NCI-H82 treated with DMSO at 0.1 percent for 48 hours (cell line): ENCODE results near the gene TFAM.

ENCODE experiments used
- DNase-seq: peaks from one replicate; lab custom pipeline; 2025; ENCODE audit not compliant: unreplicated experiment; lab: John Stamatoyannopoulos, UW

The TFAM gene

DNA sequence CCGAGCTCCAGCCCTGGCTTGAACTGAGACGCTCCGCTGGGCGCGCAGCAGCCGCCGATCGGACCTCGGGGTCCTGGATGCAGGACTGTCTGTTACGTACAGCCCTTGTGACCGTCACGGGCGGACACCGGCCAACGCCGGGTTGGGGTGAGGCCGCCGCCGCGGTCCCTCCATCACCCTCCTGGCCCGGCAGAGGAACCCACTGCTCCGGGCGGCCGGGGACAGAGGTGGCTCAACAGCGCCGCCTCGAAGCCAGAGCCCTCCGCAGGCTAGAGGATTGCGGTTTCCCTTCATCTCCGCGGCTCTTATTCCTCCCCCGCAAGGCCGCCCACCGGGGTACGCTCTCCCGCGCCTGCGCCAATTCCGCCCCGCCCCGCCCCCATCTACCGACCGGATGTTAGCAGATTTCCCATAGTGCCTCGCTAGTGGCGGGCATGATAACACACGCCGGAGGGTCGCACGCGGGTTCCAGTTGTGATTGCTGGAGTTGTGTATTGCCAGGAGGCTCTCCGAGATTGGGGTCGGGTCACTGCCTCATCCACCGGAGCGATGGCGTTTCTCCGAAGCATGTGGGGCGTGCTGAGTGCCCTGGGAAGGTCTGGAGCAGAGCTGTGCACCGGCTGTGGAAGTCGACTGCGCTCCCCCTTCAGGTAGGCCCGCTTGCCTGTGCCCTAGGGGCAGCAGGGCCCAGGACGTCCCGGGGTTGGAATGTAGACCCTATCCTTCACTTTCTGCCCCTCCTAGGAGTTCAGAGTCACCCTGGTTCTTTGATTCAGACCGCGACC is at the start of gene TFAM:
TSS of gene TFAM (plus strand) at position 412 of the 785 bp plus-strand sequence. CDS start at position 550, 138 bp downstream.
- peak; percentile 74 for DNase-seq

DNA sequence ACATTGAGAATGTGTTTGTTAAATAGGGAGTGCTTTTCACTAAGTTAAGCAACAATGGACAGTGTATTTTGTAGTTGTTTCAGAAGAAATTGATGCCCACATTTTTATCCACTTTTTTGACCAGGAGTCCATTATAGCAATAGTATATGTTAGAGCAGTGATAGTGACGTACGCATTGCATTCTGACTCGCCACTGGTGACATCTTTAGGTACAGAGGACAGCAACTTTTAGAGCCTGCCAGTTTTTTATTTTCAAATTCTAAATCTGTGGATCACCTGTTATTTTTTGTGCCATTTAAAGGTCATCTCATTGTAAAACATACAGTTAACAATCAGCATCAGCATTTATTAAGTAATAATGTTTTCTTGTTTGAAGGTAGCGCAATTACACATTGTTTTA is 49.0 kb upstream of the TFAM start:
- DNase-seq = no peak

DNA sequence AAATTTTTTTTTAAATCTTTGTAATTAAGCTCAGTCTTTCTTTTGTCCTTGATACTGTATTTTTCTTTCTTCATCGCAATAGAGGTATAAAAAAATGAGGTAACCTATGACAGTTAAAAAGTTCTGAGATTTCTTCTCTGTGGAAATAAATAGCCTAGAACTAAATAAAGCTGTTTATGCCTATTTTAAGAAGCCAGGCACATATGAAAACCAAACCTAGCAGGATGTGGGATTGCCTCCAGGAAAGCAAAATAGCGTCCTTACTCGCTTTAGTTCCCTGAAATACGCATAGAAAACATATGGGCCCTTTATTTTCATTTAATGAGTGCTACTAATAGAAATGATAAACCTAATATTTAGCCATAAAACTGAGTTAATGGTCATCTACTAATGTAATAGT is 43.8 kb upstream of the TFAM start:
- no peak for DNase-seq

DNA sequence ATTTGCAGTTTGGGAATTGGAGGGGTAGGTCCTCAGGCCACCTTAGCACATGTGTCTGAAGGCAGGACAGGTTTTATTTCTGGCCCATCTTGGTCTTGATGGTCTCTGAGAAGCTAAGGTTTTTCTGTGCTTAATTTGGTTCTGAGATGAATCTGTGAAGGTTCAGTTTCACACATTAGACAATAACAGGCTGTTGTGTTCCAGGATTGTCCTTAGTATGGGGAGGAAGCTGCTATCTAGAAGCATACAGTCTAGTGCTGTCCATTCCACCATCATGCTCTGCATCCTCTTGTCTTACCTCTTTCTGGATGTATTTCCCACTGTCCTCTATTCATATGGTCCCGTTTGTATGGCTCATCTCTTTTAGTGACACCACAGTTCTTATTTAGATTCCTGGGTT is 43.3 kb upstream of the TFAM start:
- no peak for DNase-seq

DNA sequence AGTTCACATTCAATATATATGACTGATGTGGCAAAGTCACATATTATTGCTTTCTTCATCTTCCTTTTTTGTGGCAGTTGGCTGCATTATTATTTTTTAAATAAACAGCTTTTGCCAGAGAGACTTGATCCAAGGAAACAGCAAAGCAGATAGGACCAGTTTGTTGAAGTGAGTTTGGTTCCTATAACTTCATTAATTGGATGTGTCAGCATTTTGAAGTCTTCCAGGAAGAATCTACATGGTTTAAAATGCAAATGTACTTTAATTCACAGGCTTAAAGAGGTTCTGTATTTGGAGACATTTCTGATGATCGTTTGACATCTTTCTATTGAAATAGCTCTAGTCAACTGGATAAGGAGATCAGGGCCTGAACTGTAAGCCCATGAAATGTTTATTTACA is 37.2 kb upstream of the TFAM start:
- no peak for DNase-seq

DNA sequence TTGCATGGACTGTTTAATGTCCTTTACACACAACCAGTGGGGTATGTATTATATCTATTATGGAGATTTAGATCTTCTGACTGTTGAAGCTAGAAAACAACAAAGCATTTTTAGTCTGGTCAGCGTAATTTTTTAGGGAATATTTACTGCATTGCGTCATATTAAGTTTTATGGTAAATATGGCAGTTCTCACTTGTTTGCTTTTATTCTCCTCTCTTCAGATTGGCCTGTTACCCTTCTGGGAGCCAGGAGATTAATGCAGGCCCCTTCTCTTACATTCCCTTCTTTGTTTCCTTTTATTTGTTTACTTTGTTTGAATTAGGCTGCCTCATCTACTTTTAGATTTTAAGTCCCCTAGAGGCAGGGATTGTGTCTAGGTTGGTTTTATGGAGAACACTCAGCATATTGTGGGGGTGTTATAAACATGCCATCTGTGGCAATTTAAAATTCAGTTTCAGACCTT is 36.6 kb upstream of the TFAM start:
- DNase-seq = no peak

DNA sequence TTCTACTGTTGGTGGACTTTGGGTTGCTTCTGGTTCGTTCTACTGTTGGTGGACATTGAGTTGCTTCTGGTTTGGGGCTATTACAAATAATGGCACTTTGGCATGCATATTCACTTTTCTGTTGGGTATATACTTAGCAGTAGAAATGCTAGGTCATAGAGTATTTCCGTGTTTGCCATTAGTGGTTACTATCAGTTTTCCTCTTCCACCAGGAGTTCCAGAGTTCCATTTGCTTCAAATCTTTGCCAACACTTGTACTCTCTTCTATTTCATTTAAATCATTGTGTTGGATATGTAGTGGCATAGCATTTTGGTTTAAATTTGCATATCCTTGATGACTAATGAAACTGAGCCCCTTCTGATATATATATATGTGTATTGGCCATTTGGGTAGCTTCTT is 35.2 kb upstream of the TFAM start:
- DNase-seq = no peak

DNA sequence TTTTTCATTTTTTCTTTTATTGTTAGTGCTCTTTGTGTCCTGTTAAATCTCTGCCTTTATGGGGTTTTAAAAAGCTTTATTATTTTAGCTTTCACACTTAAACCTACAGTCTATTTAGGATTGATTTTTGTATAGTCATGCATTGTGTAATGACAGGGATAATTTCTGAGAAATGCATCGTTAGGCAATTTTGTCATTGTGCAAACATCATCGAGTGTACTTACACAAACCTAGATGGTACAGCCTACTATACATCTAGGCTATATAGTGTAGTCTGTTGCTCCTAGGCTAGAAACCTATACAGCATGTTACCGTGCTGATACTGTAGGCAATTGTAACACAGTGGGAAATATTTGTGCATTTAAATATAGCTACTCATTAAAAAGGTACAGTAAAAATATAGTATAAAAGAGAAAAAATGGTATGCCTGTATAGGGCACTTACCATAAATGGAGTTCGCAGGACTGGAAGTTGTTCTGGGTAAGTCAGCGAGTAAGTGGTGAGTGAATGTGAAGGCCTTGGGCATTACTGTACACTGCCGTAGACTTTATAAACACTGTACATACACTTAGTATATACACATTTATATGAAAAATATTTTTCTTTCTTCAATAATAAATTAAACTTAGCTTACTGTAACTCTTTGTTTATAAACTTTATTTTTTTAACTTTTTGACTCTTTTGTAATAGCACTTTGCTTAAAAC is 34.4 kb upstream of the TFAM start:
- no peak for DNase-seq

DNA sequence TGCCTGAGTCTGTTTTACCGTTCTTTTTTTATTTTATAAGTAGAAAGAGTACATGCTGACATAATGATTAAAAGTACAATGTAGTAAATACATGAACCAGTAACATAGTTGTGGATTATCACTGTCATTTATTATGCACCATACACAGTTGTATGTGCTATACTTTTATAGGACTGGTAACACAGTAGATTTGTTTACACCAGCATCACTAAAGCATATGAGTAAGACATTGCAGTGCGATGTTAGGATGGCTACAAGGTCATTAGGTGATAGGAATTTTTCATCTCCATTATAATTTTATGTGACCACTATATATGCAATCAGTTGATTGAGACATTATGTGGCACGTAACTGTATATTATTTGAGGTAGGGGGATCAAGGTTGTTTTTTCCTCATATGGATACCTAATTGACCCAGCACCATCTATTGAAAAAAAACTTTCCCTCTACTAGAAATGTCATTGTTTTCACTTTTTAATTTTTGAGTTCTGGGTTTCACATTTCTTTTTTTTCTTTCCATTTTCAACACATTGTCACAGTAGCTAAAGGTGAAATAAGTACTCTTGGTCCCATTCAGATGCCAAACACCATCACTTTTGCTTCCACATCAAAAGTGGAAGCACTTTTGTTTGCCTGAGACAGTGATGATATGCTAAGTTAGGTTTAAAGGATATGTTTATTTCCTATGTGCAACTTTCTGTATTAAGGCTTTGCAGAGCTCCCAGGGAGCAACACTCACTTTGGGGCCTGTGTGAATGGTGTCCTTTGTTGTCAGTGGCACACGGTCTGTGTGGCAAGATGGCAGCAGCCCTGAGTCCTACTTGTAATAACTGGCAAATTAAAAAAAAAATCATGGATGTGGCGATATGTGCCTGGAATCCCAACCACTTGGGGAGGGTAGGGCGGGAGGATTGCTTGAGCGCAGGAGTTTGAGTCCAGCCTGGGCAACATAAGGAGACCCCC is 33.3 kb upstream of the TFAM start:
- DNase-seq = no peak

DNA sequence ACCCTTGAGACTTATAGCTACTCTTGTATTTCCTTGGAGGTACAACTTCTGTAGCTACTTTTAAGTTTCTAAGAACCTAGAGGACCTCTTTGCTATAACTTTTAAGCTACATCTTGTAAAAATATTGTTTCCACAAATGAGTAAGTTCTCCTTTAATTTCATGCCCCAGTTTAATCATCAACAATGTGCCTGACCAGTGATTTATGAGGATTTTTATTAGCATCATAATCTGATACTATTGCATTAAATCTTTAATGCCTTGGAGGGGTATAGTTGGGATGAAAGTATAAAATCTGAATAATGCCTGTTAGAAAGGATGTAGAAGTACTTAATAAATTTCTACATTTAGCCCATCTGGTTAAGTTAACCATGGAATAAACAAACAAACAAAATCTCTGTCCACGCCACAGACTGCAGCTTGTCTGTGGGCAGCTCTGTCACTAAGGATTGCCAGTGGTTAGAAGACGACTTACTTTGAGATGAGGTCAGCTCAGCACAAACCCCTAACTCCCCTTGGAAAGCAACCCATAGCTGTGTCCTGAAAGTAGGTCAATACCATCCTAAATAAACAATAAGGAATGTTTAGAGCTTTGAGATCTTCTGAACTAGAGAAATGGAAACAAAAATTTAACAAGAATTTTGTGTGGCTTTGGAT is 32.1 kb upstream of the TFAM start:
- no peak for DNase-seq

DNA sequence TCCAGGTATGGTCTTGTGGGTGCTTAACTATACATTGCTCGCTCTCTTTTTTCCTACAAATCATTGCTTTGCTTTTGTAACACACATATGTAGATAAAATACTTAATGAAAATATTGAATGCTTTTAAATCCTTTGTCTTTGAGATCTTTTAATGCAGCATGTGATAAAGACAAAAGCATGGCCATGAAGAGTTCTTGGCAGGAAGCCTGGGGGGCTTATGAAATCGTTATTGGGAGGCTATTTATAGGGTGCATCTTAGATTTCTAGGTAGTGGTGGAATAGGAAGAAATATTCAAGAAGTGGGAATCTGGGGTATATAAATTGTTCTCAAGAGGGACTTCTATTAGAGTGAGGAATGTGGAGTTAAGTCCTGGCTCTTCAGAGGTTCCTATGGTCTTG is 28.5 kb upstream of the TFAM start:
- DNase-seq = no peak

DNA sequence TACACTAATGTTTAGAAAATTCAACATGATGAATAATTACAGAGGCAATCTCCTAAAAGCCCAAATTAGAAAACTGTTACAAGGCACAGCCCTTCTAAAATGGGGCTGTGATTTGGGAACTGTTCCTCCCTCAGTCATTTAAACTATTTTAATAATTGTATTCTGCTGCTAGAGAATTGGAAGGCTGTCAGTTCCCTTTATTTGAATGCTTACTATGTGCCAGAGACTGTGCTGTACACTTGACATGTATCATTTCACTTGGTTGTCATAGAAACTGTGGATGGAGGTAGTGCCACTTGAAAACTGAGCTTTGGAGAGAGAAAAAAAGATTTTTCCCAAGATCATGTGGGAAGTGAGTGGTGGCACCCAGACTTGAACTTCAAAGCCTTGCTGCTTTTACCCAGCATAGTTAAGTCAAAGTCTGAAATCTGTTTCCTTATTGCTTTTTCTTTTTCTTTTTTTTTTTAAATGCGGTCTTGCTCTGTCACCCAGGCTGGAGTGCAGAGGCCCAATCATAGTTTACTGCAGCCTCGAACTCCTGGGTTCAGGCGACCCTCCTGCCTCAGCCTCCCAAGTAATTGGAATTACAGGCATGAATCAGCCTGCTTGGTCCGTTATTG is 26.8 kb upstream of the TFAM start:
- no peak for DNase-seq

DNA sequence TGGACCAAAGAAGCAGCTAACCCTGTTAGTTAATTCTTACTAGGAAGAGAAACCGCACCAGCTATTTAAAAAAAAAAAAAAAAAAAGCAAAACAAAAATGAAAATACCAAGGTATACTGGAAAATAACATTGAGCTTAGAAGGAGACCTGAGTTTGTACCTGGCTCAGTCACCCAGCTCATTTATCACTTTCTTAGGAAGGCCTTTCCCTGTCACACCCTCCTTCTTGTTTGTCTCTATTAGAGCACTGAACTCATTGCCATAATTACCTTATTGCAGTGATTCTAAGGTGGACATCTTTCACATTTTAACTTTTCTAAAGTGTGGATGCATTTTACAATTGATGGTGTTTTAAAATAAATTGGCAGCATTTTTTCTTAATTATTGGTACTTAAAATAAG is 26.3 kb upstream of the TFAM start:
- no peak for DNase-seq

DNA sequence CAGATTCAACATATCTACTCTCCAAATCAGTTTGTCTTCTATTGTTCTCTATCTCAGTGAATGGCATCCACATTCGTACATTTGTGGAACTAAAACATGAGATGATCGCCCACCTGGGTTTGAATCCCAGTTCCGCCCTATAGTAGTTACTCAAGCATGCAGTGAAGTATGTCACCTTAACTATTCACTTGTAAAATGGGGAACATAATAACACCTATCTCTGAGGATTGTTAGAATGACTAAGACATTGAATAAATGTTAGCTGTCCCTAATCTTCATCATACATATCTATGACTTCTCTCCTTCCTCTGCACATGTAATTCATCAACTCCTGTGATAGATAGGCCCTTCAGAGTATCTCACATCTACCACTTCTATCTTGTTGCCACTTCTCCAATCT is 25.7 kb upstream of the TFAM start:
- DNase-seq = no peak

DNA sequence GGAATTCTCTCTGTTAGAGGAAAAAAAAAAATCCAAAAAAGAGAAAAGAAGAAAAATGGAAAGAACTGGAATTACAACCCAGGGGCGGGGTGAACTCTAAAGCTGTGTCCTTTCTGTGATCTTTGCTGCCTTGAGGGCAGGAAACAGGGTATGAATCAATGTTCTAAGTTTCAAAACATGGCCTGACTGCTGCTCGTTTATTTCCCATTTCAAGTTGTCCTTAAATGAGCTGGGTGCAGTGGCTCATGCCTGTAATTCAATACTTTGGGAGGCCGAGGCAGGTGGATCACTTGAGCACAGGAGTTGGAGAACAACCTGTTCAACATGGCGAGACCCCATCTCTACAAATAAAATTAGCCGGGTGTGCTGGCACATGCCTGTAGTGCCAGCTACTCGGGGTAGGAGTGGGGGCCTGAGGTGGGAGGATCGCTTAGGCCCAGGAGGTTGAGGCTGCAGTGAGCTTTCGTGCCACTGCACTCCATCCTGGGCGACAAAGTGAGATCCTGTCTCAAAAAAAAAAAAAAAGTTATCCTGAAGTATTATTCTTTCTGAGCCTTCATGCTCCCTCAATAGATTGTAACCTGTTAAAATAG is 24.7 kb upstream of the TFAM start:
- no peak for DNase-seq

DNA sequence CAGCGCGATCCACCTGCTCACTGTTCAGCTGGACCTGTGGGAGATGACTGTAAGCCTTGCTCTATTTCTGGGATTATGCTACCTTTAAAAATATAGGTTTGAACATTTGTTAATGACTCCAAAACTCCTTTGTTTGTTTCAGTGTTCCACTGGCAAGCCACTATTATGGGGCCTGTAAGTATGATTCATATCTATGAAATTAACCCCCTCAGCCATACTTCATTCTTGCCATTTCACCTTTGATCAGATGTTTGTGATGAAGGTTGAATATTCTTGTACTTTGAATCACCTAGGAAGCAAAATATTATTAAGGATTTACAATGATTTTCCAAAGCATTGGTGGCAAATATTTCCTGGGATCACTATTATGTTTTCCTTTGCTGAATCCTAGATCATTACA is 23.9 kb upstream of the TFAM start:
- DNase-seq = no peak

DNA sequence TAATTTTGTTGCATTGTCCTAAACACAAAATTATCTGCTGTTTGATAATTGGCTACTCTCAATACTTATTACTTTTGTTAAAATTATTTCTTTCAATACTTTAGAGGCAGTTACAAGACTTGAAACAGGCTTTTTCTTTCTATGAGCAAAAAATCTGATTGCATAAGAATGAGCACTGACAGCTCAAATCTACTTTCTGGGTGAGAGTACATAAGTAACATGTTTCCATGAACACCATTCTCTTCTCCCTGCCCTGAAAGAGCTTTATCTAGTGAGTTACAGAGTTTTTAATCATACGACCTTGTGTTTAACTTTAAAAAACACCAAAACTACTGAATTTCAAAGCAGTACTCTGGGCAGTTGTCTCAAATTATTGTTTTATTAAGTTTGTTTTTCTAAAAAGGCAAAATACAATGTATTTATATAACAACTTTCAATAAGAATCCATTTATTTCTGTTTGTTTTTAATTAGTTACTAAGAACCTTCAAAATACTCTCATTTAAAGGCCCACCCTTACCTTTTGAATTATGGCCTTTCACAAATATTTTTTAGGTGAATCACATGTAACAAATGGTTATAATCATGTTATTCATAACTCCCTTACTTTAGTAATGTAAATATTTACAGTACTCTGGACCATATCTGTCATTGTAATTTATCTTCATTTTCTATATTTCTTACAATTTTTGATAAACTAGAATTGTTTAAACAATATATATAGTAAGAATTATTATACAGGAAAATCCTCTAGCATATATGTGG is 23.0 kb upstream of the TFAM start:
- DNase-seq = no peak

DNA sequence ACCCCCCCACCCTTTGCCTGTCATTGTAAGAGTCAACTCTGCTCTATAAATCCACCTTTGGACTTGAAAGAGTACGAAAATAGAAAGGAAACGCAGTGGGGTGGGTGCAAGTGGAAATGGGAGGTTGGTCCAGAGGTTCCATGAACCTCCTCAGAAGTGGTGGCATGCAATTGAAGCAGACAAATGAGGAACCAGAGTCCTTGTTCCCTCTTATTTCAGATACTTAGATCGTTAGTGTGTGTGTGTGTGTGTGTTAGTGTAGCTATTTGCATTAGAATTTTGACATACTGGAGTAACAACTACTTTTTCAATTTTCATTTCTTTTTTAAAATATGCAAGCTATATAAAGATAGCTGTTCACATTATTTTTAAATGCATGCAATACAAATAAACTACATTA is 18.1 kb upstream of the TFAM start:
- DNase-seq = no peak

DNA sequence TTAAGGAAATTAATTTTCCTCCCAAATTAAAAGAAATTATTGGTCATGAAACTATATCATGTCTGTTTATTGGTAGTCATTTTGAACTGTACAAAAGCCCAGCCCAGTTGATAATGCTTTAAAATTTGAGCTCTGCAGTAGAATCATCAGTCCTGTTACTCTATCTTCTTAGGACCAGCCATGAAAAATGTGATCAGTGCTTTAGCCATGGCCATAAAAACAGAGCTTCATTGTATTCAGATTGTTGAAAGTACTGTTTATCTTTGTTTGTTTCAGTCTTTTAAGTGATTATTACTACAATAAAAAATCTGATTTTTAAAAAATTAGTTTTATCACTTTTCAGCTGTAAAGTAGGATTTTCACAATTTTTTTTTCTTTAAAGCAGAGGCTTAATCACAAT is 13.7 kb upstream of the TFAM start:
- DNase-seq = no peak
